H7 (cell line): ENCODE results near the gene BTG4. TPM values are rescaled to one million over a fixed set of nuclear protein-coding genes. Genes with fewer than 3 reads are reported as not detected.
A peak's percentile ranks its signal among the peaks of the same experiment; 100 is the strongest.

Experiments
- DNase-seq: peaks from one replicate; pipeline ENCODE4 v3.0.0; 2012
- H3K27me3 ChIP-seq: 2 replicates; pipeline ENCODE4 v1.6.0; 2011; ENCODE audit warnings: mild to moderate bottlenecking, low read length; ENCODE audit not compliant: control insufficient read depth, insufficient read depth
- H3K36me3 ChIP-seq: replicated peaks from 2 replicates; pipeline ENCODE4 v1.5.1; 2011; ENCODE audit warnings: low read length; ENCODE audit not compliant: control insufficient read depth, insufficient read depth
- H3K4me3 ChIP-seq: 2 replicates; pipeline ENCODE4 v1.5.1; 2011; ENCODE audit warnings: low read depth, mild to moderate bottlenecking, control low read depth, low read length, moderate library complexity; ENCODE audit not compliant: insufficient read depth
- total RNA-seq: library from RNA; depleted of rRNA; stranded (reverse); fragments of >200 nt; shearing (Covaris generic); gene quantifications from 2 replicates; pipeline ENCODE4 v1.2.3, GENCODE V29; 2014

Gene BTG4
- total RNA-seq, 1 experiment from 2014 or later = not detected

- no peak for DNase-seq
- no peaks in the 10 kb centered on the region; the same call in 1 of the 2 replicates for H3K27me3 ChIP-seq
Measured at GRCh38 chr11:111460340-111460739, 51.8 kb downstream of the BTG4 start.

GRCh38 chr11:111459506-111460270, 52.5 kb downstream of the BTG4 start:
- Histone ChIP-seq H3K4me3 (no peak overlapping the region), H3K27me3 (no peaks in the 10 kb centered on the region; the same call in 1 of the 2 replicates)
- peak; percentile 65 for DNase-seq

More at GRCh38 chr11:111460340-111460739, 51.8 kb downstream of the BTG4 start:
- Histone ChIP-seq H3K4me3 (no peak overlapping the region), H3K36me3 (no peaks in the 10 kb centered on the region)

GRCh38 chr11:111457731-111458368, 54.3 kb downstream of the BTG4 start:
- DNase-seq = no peak
- Histone ChIP-seq H3K4me3 (no peak overlapping the region), H3K36me3 (no peaks in the 10 kb centered on the region), H3K27me3 (no peaks in the 10 kb centered on the region; the same call in 1 of the 2 replicates)

More at GRCh38 chr11:111459506-111460270, 52.5 kb downstream of the BTG4 start:
- no peaks in the 10 kb centered on the region for H3K36me3 ChIP-seq

- no peaks in the 10 kb centered on the region; the same call in 1 of the 2 replicates for H3K27me3 ChIP-seq
- no peaks in the 10 kb centered on the region for H3K36me3 ChIP-seq
- no peak overlapping the region for H3K4me3 ChIP-seq
- DNase-seq = no peak
Measured at GRCh38 chr11:111456859-111457730, 55.1 kb downstream of the BTG4 start.

- H3K4me3 ChIP-seq = no peak overlapping the region
- H3K27me3 ChIP-seq = no peaks in the 10 kb centered on the region; the same call in 1 of the 2 replicates
- peak; percentile 10 for DNase-seq
- no peaks in the 10 kb centered on the region for H3K36me3 ChIP-seq
Measured at GRCh38 chr11:111456086-111456858, 55.9 kb downstream of the BTG4 start.

- no peaks in the 10 kb centered on the region; the same call in 1 of the 2 replicates for H3K27me3 ChIP-seq
- H3K4me3 ChIP-seq = no peak overlapping the region; the same call in 1 of the 2 replicates
- H3K36me3 ChIP-seq = no peaks in the 10 kb centered on the region
- no peak for DNase-seq
Measured at GRCh38 chr11:111455291-111456085, 56.7 kb downstream of the BTG4 start.

- DNase-seq = peak; percentile 91
- no peaks in the 10 kb centered on the region for H3K36me3 ChIP-seq
Measured at GRCh38 chr11:111454561-111455192, 57.5 kb downstream of the BTG4 start.

GRCh38 chr11:111452817-111453552, 59.2 kb downstream of the BTG4 start:
- H3K36me3 ChIP-seq = no peaks in the 10 kb centered on the region
- no peaks in the 10 kb centered on the region; the same call in 1 of the 2 replicates for H3K27me3 ChIP-seq
- no peak for DNase-seq
- no peak overlapping the region for H3K4me3 ChIP-seq

More at GRCh38 chr11:111454561-111455192, 57.5 kb downstream of the BTG4 start:
- Histone ChIP-seq H3K27me3 (no peaks in the 10 kb centered on the region; the same call in 1 of the 2 replicates), H3K4me3 (peak overlapping the region; percentile 38; the same call in 1 of the 2 replicates)

GRCh38 chr11:111452146-111452545, 60.0 kb downstream of the BTG4 start:
- Histone ChIP-seq H3K36me3 (no peaks in the 10 kb centered on the region), H3K4me3 (no peak overlapping the region), H3K27me3 (no peaks in the 10 kb centered on the region; the same call in 1 of the 2 replicates)
- DNase-seq = no peak

- Histone ChIP-seq H3K36me3 (no peaks in the 10 kb centered on the region), H3K4me3 (no peak overlapping the region), H3K27me3 (no peaks in the 10 kb centered on the region)
- no peak for DNase-seq
Measured at GRCh38 chr11:111450480-111451320, 61.5 kb downstream of the BTG4 start.

GRCh38 chr11:111449696-111450479, 62.3 kb downstream of the BTG4 start:
- no peak overlapping the region for H3K4me3 ChIP-seq
- H3K36me3 ChIP-seq = no peaks in the 10 kb centered on the region
- H3K27me3 ChIP-seq = no peaks in the 10 kb centered on the region
- no peak for DNase-seq
